ENCODE results near the gene PKMYT1. TPM values are rescaled to one million over a fixed set of nuclear protein-coding genes. Genes with fewer than 3 reads are reported as not detected.

The PKMYT1 gene
- total and polyA plus RNA-seq, 9 of the 15 experiments (the other 6 are each of a cell fraction or from before 2014, with no cell fraction given): 8.7 to 201 (median 37.8) TPM

DNA sequence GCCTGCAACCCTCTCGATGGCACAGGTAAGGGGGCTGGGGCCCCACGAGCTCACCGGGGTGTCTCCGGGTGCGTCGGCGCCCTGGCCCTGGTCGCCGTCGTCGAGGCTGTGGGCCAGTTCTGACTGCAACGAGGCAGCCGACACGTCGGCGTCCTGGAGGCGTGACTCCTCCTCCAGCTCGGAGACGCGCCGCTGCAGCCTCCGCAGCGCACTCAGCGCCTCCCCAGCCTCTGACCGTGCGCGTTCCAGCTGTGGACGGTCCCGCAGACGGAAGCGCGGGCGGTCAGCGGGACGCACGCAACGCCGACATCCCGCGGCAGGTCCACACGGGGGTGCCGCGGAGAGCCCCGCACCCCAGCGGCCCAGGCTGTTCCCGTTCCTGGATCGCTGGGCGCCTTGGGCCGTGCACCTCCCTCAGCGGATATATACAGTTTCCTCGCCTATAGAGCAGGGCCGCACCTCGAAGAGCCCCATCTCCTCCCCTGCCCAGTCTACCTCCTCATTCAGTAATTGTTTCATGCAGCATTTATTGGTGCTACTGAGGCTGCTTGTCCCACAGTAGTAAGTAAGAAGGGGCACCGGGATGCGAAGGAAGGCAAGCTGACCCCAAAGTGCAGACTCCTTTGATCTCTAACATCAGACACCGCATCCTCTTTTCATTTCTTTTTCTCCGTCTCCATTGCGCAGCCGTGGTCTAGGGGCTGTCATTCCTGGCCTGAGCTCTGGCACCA lies 49.4 kb upstream of the PKMYT1 start (continued):
- TF ChIP-seq, protein P1, sequence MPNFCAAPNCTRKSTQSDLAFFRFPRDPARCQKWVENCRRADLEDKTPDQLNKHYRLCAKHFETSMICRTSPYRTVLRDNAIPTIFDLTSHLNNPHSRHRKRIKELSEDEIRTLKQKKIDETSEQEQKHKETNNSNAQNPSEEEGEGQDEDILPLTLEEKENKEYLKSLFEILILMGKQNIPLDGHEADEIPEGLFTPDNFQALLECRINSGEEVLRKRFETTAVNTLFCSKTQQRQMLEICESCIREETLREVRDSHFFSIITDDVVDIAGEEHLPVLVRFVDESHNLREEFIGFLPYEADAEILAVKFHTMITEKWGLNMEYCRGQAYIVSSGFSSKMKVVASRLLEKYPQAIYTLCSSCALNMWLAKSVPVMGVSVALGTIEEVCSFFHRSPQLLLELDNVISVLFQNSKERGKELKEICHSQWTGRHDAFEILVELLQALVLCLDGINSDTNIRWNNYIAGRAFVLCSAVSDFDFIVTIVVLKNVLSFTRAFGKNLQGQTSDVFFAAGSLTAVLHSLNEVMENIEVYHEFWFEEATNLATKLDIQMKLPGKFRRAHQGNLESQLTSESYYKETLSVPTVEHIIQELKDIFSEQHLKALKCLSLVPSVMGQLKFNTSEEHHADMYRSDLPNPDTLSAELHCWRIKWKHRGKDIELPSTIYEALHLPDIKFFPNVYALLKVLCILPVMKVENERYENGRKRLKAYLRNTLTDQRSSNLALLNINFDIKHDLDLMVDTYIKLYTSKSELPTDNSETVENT (CRISPR knock-in tag; IDR thresholded peaks at IDR 0.05): 0 out of 2 replicates have a peak, but pooled peaks have one; percentile 44
- TF ChIP-seq DIDO1 (tag; IDR thresholded peaks at IDR 0.05; ENCODE audit: low read depth) (no peak), KDM5B (IDR thresholded peaks at IDR 0.05; ENCODE audit: insufficient replicate concordance, low read depth, low read length) (peak; percentile 53), ARHGAP35 (IDR thresholded peaks at IDR 0.05; ENCODE audit: partially characterized antibody) (no peak), JUND (IDR thresholded peaks at IDR 0.05; ENCODE audit: borderline replicate concordance, low read depth, low read length) (0 out of 2 replicates have a peak, but pooled peaks have one; percentile 10), JUND (tag; IDR thresholded peaks at IDR 0.05; ENCODE audit: borderline replicate concordance, low read depth, low read length) (no peak; the same call in 2 of the 3 replicates), RNF2 (IDR thresholded peaks at IDR 0.05) (peak; percentile 23; the same call in 1 of the 2 replicates), CBX1 (IDR thresholded peaks at IDR 0.05; ENCODE audit: low read depth) (no peak), ZNF146 (CRISPR knock-in tag; IDR thresholded peaks at IDR 0.05; ENCODE audit: unreplicated experiment) (no peak), CREM (IDR thresholded peaks at IDR 0.05; ENCODE audit: low read depth) (peak; percentile 66), FOXJ2 (tag; IDR thresholded peaks at IDR 0.05) (no peak), DPF2 (IDR thresholded peaks at IDR 0.05) (no peak), ZNF436 (CRISPR knock-in tag; IDR thresholded peaks at IDR 0.05) (no peak), RBFOX2 (IDR thresholded peaks at IDR 0.05; ENCODE audit: low read depth, low read length) (0 out of 2 replicates have a peak, but pooled peaks have one; percentile 21), HOXB6 (CRISPR knock-in tag; IDR thresholded peaks at IDR 0.05; ENCODE audit: borderline replicate concordance) (no peak), MAFG (tag; conservative IDR thresholded peaks at IDR 0.05) (no peak)
- TF ChIP-seq, protein P2, sequence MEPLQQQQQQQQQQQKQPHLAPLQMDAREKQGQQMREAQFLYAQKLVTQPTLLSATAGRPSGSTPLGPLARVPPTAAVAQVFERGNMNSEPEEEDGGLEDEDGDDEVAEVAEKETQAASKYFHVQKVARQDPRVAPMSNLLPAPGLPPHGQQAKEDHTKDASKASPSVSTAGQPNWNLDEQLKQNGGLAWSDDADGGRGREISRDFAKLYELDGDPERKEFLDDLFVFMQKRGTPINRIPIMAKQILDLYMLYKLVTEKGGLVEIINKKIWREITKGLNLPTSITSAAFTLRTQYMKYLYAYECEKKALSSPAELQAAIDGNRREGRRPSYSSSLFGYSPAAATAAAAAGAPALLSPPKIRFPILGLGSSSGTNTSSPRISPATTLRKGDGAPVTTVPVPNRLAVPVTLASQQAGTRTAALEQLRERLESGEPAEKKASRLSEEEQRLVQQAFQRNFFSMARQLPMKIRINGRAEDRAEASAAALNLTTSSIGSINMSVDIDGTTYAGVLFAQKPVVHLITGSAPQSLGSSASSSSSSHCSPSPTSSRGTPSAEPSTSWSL (CRISPR knock-in tag; IDR thresholded peaks at IDR 0.05; ENCODE audit: borderline replicate concordance): no peak
- TF ChIP-seq, protein P3, sequence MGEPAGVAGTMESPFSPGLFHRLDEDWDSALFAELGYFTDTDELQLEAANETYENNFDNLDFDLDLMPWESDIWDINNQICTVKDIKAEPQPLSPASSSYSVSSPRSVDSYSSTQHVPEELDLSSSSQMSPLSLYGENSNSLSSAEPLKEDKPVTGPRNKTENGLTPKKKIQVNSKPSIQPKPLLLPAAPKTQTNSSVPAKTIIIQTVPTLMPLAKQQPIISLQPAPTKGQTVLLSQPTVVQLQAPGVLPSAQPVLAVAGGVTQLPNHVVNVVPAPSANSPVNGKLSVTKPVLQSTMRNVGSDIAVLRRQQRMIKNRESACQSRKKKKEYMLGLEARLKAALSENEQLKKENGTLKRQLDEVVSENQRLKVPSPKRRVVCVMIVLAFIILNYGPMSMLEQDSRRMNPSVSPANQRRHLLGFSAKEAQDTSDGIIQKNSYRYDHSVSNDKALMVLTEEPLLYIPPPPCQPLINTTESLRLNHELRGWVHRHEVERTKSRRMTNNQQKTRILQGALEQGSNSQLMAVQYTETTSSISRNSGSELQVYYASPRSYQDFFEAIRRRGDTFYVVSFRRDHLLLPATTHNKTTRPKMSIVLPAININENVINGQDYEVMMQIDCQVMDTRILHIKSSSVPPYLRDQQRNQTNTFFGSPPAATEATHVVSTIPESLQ (CRISPR knock-in tag; IDR thresholded peaks at IDR 0.05): no peak
- TF ChIP-seq, protein P4, sequence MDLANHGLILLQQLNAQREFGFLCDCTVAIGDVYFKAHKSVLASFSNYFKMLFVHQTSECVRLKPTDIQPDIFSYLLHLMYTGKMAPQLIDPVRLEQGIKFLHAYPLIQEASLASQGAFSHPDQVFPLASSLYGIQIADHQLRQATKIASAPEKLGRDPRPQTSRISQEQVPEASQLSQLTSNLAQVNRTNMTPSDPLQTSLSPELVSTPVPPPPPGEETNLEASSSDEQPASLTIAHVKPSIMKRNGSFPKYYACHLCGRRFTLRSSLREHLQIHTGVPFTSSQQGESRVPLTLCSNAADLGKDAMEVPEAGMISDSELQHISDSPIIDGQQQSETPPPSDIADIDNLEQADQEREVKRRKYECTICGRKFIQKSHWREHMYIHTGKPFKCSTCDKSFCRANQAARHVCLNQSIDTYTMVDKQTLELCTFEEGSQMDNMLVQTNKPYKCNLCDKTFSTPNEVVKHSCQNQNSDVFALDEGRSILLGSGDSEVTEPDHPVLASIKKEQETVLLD (IDR thresholded peaks at IDR 0.05): no peak
- TF ChIP-seq, protein P5, sequence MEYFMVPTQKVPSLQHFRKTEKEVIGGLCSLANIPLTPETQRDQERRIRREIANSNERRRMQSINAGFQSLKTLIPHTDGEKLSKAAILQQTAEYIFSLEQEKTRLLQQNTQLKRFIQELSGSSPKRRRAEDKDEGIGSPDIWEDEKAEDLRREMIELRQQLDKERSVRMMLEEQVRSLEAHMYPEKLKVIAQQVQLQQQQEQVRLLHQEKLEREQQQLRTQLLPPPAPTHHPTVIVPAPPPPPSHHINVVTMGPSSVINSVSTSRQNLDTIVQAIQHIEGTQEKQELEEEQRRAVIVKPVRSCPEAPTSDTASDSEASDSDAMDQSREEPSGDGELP (CRISPR knock-in tag; IDR thresholded peaks at IDR 0.05; ENCODE audit: borderline replicate concordance): peak; percentile 90
